Raji (cell line): ENCODE data around the gene SART3.

Experiments used
- POLR2A ChIP-seq: IDR thresholded peaks from 2 replicates; pipeline ENCODE4 v1.6.1; 2011; ENCODE audit warnings: low read depth, low read length, control low read depth; ENCODE audit not compliant: insufficient read depth

SART3 gene

DNA sequence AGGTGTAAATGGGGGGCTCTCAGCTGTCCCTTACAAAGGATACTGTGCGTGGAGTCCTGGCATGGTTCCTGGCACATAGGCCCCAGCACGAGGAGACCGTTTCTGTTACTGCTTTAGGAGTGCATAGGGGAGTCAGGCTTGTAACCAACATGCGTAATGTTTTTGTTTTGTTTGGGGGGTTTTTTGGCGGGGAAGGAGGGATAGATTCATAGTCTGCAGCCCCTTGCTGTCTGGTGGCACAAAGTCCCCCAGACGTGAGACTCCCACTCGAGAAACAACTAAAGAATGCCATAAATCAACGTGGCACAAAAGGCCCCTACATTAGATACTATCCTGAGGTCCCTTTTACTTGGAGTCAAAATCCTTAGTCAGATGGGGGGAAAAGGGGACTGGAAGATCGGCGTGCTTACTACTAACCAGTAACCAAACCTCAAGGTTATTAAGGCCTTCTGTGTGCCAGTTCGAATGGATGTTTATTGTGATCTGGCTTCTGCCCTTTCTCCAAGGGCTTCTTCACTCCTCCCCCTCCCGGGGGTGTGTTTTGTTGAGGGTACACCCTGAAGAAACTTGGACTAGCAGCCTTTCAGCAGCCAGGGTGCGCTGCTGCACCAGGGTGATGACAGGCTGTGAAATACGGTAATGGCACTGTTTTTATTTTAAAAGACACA, 2.3 kb upstream of the SART3 start:
- peak; percentile 57 for TF ChIP-seq POLR2A

DNA sequence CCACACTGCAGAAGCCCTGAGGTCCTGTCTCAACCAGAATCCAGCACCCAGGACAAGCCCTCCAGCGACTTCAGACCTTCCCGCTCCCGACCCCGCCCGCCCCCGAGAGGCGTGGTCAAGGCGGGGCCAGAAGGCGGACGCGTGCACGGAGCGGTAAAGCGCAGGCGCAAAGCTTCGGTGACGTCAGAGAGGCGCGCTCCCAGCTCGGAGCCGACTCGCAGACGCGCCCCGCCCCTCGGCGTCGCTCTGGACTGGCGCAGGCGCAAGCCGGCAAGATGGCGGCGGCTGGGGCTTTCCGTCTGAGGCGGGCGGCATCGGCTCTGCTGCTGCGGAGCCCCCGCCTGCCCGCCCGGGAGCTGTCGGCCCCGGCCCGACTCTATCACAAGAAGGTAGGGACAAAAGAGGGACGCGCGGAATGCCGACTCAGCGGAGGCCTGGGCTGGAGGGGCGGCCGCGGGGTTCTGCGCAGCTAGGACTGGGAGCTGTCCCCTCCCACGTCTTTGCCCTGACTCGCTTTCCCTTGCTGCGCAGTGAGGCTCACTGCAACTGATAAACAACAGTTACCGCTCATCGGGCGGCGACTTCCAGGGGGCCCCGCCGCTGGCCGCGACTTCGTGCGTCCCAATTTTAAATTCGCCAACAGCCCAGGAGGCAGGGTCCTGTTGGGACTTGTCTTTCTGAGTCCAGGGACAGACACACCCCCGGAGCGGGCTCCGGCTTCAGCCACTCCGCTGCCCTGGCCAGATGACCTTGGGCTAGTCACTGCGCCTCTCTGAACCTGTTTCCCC, 1.6 kb upstream of the SART3 start, which contains the start of gene ISCU:
TSS of gene ISCU (plus strand) at position 249 of the 788 bp plus-strand sequence. CDS start at position 276, 27 bp downstream.
- TF ChIP-seq POLR2A: peak; percentile 81

DNA sequence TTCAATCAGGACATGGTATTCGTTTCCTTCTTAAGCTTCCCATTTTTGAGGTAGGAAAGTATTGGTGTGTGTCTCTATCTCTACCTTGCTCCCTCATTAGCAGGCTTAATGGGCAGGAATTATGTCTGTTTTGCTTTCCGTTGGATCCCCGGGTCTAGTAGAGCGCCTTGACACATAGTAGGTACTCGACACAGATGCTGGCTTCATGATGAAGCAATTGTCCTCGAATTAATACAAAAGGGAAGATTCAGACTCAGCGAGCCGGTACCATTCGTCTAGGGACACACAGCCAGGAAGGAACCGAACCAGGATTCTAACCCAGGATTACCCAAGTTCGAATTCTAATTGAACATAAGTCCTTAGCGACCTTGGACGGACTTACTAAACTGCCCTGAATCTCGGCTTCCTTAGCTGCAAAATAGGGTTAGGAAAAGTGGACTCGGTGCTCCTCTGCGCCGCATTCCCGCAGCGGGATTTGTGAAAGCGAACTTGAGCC, 927 bp upstream of the SART3 start:
- TF ChIP-seq POLR2A: no peak

DNA sequence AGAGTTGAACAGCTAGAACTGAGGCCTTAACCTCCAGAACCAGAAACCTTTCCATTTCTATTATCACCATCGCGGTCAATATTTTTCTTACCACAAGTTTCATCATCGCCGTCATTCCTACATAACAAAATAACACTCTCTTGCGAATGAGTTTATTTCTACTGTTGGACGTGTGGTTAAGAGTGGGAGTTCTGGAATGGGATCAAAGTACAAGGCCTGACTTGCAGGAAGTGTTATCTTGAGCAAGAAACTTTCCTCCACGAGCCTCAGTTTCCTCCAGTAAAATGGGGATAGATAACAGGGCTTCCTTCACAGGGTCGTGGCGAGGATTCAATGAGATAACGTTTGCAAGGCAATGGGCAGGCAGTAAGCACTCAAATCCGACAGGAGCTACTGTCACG, 652 bp downstream of the SART3 start:
- TF ChIP-seq POLR2A: no peak

DNA sequence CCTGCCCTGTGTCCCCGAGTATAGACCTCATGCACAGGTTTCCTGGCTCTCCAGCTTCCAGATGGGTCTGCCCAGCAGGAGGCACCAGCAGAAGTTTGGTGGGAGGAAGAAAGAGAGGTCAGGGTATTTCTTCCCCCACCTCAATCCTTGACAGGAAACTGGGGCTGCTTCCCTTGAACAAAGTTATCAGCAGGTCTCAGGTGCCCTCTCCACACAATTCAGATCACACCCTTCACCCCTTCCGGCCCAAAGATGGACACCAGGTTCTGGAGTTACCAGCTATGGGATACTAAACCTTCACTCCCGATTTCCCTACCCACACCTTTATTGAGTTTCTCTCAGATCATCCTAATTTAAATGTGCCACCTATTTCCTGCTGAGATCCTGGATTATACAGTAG, 1.2 kb downstream of the SART3 start:
- TF ChIP-seq POLR2A: no peak

DNA sequence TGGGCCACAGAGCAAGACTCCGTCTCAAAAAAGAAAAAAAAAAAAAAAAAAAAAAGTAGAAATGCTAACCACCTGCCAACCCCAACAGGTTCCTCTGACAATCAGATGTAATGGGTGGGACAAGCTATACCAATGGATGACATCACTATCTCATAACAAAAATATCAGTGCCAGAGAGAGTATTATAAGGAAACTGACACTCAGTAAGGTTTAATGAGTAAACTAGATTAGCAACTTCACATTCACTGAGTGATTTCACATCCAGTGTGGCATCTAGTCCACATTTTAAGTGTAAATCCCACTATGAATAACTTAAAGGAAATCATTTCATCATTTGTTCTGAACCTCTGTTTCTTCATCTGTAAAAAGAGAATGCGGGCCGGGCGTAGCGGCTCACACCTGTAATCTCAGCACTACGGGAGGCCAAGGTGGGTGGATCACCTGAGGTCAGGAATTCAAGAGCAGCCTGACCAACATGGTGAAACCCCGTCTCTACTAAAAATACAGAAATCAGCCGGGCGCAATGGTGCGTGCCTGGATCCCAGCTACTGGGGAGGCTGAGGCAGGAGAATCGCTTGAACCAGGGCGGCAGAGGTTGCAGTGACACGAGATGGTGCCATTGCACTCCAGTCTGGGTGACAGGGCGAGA, 1.8 kb downstream of the SART3 start:
- no peak for TF ChIP-seq POLR2A

DNA sequence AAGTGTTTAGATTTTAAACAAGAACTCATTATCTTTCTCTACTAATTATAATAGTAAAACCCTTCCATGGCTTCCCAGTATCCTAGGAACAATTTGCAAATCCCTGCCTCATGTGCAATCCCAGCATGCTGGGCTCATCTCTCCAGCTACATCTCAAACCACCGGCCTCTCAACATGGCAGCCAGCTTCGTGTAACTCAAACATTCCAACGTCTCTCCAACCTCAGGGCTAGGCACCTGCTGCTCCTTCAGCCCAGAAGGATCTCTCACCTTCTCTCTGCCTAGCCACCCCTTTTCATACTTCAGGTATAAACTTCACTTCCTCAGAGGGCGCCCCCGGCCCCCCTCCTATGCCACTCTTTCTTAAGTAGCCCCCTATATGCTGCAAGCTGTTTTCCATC, 7.2 kb downstream of the SART3 start:
- TF ChIP-seq POLR2A: no peak

DNA sequence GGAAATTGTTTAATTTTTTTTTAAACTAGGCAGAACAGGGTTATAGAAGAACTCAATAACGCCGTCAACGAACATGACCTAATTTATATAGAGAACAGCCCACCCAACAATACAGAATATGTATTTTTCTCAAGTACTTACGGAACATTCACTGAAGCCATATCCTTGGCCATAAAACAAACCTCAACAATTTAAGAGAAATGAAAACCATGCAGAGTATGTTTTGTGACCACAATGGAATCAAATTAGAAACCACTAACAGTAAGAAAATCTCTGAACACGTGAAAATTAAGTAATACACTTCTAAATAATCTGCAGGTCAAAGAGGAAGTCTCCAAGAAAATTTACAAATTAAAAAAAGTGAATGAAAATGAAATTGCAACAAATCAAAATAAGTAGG, 9.4 kb downstream of the SART3 start:
- TF ChIP-seq POLR2A: no peak

DNA sequence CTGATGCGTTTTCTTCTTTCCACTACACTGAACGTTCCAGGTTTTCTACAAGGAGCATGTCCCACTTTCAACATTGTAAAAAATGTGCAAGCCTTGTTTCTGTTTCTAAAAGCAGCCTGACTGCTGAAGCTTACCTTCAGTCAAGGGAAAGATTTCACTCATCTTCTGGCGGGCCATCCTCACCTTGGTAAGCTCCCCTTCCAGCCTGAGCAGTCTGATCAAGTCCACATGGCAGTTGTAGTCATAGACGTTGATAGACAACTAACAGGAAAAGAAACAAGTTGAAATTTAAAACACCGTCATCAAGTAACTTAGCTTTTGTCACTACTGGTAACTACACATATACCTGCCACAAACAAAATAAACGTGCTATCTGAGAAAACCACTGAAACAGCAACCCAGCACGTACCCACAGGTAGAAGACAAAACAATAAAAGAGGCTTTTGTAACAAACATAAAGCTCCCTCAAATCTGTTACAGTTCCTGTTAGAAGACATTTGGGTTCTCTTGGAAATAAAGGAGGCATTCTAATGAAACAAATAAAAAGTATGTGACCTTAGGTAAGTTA, 11.9 kb downstream of the SART3 start:
- TF ChIP-seq POLR2A: no peak

DNA sequence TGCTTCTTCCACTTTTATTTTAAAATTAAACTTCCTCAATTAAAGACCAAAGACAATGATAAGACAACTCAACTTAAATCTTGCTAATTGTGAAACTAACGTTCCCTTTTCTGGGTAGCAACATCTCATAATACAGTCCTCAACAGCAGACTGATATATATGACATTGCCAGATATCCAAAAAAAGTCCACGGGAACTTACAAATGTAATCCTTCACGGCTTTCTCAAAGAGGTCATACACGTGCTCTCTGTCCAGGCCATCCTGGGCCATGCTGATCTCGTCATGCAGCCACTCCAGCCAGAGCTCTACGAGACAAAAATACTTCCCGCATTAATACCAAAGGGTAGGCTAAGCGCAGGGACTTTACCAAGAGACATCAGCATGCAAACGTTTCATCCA, 13.3 kb downstream of the SART3 start:
- no peak for TF ChIP-seq POLR2A

DNA sequence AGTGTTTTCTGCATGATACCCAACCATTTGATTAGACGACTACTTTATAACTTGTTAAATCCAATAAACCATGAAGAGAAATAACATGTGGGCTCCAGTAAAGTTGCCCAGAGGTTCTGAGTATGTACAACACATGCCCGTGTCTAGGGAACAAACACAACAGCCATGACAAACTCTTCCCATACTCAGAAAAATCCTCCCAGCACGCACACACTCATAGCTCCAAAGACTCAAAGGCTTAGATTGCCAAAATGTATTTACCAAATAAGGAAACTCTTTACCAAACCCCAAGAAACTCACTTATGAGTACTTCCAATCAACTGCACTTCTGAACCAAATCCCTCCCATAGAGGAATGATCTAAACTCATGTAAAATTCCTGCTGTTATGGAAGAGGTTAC, 17.3 kb downstream of the SART3 start:
- no peak for TF ChIP-seq POLR2A

DNA sequence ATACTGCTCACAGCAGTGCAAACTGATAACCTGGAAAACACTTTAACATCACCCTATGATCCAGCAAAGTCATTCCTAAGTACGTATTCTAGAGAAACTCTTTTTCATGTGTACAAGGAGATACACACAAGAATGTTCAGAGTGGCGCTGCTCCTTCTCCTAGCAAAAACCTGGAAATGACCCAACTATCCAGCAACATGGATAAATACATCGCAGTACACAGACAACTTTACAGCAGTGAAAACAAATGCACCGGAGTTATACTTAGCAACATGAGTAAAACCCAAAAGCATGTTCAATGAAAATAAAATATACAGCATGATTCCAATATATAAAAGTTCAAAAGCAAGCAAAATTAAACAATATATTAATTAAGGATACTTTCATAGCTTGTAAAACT, 18.7 kb downstream of the SART3 start:
- no peak for TF ChIP-seq POLR2A

DNA sequence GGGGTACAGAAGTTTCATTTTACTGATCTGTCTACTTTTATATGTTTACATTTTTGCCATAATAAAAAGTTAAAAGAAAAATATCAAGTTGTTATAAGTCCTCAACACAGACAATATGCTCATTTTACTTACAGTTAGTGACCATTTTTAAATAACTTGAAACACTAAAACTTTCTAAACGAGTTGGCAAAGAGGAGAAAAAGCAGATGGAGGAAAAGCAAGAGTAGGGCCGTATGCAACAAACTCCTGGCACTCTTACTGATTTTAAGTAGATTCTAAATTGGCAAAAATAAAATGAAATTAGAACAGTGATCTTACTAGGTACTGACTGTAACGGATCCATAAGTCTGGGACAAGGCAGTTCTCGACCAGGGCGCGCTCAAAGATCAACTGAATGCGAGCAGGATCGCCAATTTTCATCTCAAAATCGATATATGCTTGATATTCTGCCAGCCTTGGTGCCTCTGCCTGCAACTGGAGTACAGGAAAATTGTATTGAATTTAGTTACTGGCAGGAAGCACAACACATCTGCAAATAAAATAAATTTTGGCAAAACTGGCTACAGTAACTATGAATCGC, 22.3 kb downstream of the SART3 start:
- no peak for TF ChIP-seq POLR2A

DNA sequence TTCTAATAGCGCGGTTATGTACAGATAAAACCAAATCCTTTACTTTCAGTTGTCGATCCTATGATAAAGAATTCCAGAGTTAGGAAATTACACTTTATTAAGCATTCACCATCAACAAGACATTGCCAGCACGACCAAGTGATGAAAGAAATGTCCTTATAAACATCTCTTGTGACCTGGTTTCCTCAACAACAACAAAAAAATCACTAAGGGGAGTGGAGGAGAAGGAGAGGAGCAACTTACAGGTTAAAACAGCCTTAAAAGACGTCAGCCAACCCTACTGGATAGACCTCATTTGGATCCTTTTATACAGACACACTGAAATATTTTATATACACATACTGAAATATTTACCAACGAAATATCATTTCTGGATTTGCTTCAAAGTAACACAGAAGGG, 22.8 kb downstream of the SART3 start:
- no peak for TF ChIP-seq POLR2A
